Astrocyte (in vitro differentiated cells and primary cell): ENCODE results near the gene GALNT7. TPM values are rescaled to one million over a fixed set of nuclear protein-coding genes. Genes with fewer than 3 reads are reported as not detected.

ENCODE experiments used
- DNase-seq: peaks from one replicate; pipeline ENCODE4 v3.0.0-alpha.2; 2010; ENCODE audit warnings: low read depth
- FAIRE-seq: peaks from 2 replicates; lab custom pipeline; 2011; peaks lifted over from hg19 to GRCh38; lab: Jason Lieb, UNC
- H2AFZ ChIP-seq: 2 replicates; pipeline ENCODE4 v1.6.0; 2012; ENCODE audit warnings: low read depth, low read length, inconsistent platforms
- H3K27ac ChIP-seq: 2 replicates; pipeline ENCODE4 v1.5.1; 2011; ENCODE audit warnings: low read depth, low read length, inconsistent platforms
- H3K27me3 ChIP-seq: 2 replicates; pipeline ENCODE4 v1.6.0; 2011; ENCODE audit warnings: low read length, inconsistent platforms; ENCODE audit not compliant: insufficient read depth
- H3K36me3 ChIP-seq: 2 replicates; pipeline ENCODE4 v1.5.1; 2011; ENCODE audit warnings: low read length, inconsistent platforms; ENCODE audit not compliant: insufficient read depth
- H3K4me1 ChIP-seq: 2 replicates; pipeline ENCODE4 v1.5.1; 2011; ENCODE audit warnings: low read length, inconsistent platforms; ENCODE audit not compliant: insufficient read depth
- H3K4me2 ChIP-seq: 2 replicates; pipeline ENCODE4 v1.6.0; 2012; ENCODE audit warnings: low read length, inconsistent platforms
- H3K4me3 ChIP-seq: 2 replicates; pipeline ENCODE4 v1.5.1; 2011; ENCODE audit warnings: low read depth, mild to moderate bottlenecking, low read length, inconsistent platforms; ENCODE audit not compliant: insufficient read depth
- H3K79me2 ChIP-seq: 2 replicates; pipeline ENCODE4 v1.6.0; 2012; ENCODE audit warnings: mild to moderate bottlenecking, low read length, inconsistent platforms; ENCODE audit not compliant: insufficient read depth
- H3K9ac ChIP-seq: 2 replicates; pipeline ENCODE4 v1.6.0; 2012; ENCODE audit warnings: mild to moderate bottlenecking, low read length, inconsistent platforms
- H3K9me3 ChIP-seq: 2 replicates; pipeline ENCODE4 v1.5.1; 2012; ENCODE audit warnings: low read depth, mild to moderate bottlenecking, low read length, inconsistent platforms; ENCODE audit not compliant: insufficient read depth
- H4K20me1 ChIP-seq: 2 replicates; pipeline ENCODE4 v1.6.0; 2012; ENCODE audit warnings: low read length, inconsistent platforms; ENCODE audit not compliant: insufficient read depth
- H3K27ac Mint-ChIP-seq: one replicate; pipeline ENCODE4 v1.8.0; 2021; ENCODE audit warnings: mild to moderate bottlenecking, mixed read lengths; ENCODE audit not compliant: unreplicated experiment
- H3K27me3 Mint-ChIP-seq: one replicate; pipeline ENCODE4 v1.8.0; 2021; ENCODE audit warnings: low read depth, mixed read lengths; ENCODE audit not compliant: unreplicated experiment
- H3K36me3 Mint-ChIP-seq: one replicate; pipeline ENCODE4 v1.8.0; 2021; ENCODE audit warnings: low read depth, mixed read lengths; ENCODE audit not compliant: unreplicated experiment
- H3K4me1 Mint-ChIP-seq: one replicate; pipeline ENCODE4 v1.8.0; 2021; ENCODE audit warnings: low read depth, mixed read lengths; ENCODE audit not compliant: unreplicated experiment
- H3K4me3 Mint-ChIP-seq: one replicate; pipeline ENCODE4 v1.8.0; 2021; ENCODE audit warnings: mild to moderate bottlenecking, moderate library complexity, mixed read lengths; ENCODE audit not compliant: unreplicated experiment
- H3K9me3 Mint-ChIP-seq: one replicate; pipeline ENCODE4 v1.8.0; 2021; ENCODE audit warnings: mild to moderate bottlenecking, mixed read lengths; ENCODE audit not compliant: unreplicated experiment
- CTCF ChIP-seq: IDR thresholded peaks from 2 replicates; pipeline ENCODE4 v1.5.1; 2011; ENCODE audit warnings: low read depth, mild to moderate bottlenecking, inconsistent platforms, low read length, moderate library complexity; ENCODE audit not compliant: insufficient read depth
- EZH2 ChIP-seq: IDR thresholded peaks from 2 replicates; pipeline ENCODE4 v1.6.1; 2012; ENCODE audit warnings: mild to moderate bottlenecking, low read length, inconsistent platforms; ENCODE audit not compliant: insufficient read depth
- total RNA-seq: library from RNA; stranded (reverse); gene quantifications from 2 replicates; pipeline ENCODE4 v1.2.1, GENCODE V29; 2021

The GALNT7 gene
- total RNA-seq, 1 donor from 2014 or later: 97.6 TPM

- Histone ChIP-seq H3K4me3 (no peak overlapping the region), H3K27me3 (no peaks in the 10 kb centered on the region), H3K79me2 (no peaks in the 10 kb centered on the region), H3K27ac (no peak overlapping the region), H3K9me3 (no peaks in the 10 kb centered on the region), H3K4me1 (no peaks in the 10 kb centered on the region), H3K36me3 (no peaks in the 10 kb centered on the region), H4K20me1 (peaks cover 6% of the 10 kb centered on the region), H2AFZ (no peak overlapping the region), H3K4me2 (no peak overlapping the region), H3K9ac (no peak overlapping the region)
- TF ChIP-seq EZH2 (no peak), CTCF (peak; percentile 47)
- Mint-ChIP-seq H3K27me3 (no peaks in the 10 kb centered on the region), H3K36me3 (peaks cover 17% of the 10 kb centered on the region), H3K4me1 (peaks cover 5% of the 10 kb centered on the region), H3K9me3 (peaks cover 10% of the 10 kb centered on the region), H3K4me3 (no peak overlapping the region), H3K27ac (no peak overlapping the region)
- DNase-seq (peak; percentile 23), FAIRE-seq (no peak)
These were observed 119.7 kb downstream of the GALNT7 start for GRCh38 chr4:173288296-173288695.

- Histone ChIP-seq H3K27ac (no peak overlapping the region), H3K36me3 (no peaks in the 10 kb centered on the region), H3K9me3 (no peaks in the 10 kb centered on the region), H3K4me3 (no peak overlapping the region), H3K79me2 (no peaks in the 10 kb centered on the region), H2AFZ (no peak overlapping the region), H3K4me2 (peak overlapping the region; percentile 8), H3K9ac (no peak overlapping the region), H4K20me1 (peaks cover 6% of the 10 kb centered on the region), H3K4me1 (no peaks in the 10 kb centered on the region), H3K27me3 (no peaks in the 10 kb centered on the region)
- DNase-seq (no peak), FAIRE-seq (no peak)
- peaks cover 5% of the 10 kb centered on the region for H3K4me1 Mint-ChIP-seq
- H3K4me3 Mint-ChIP-seq: no peak overlapping the region
- TF ChIP-seq CTCF (no peak), EZH2 (no peak)
- no peak overlapping the region for H3K27ac Mint-ChIP-seq
- H3K27me3 Mint-ChIP-seq: no peaks in the 10 kb centered on the region
- H3K9me3 Mint-ChIP-seq: peaks cover 10% of the 10 kb centered on the region
- H3K36me3 Mint-ChIP-seq: peaks cover 17% of the 10 kb centered on the region
These were observed 120.2 kb downstream of the GALNT7 start for GRCh38 chr4:173288698-173289352.

GRCh38 chr4:173289353-173289727 lies 120.7 kb downstream of the GALNT7 start:
- no peaks in the 10 kb centered on the region for H3K79me2 ChIP-seq
- peaks cover 17% of the 10 kb centered on the region for H3K36me3 Mint-ChIP-seq
- H3K9me3 ChIP-seq: no peaks in the 10 kb centered on the region
- H3K27ac Mint-ChIP-seq: no peak overlapping the region
- peaks cover 6% of the 10 kb centered on the region for H4K20me1 ChIP-seq
- H2AFZ ChIP-seq: no peak overlapping the region
- H3K36me3 ChIP-seq: no peaks in the 10 kb centered on the region
- H3K27me3 Mint-ChIP-seq: no peaks in the 10 kb centered on the region
- H3K4me2 ChIP-seq: peak overlapping the region; percentile 8
- no peak overlapping the region for H3K27ac ChIP-seq
- no peak for FAIRE-seq
- no peak for TF ChIP-seq CTCF
- H3K4me1 ChIP-seq: no peaks in the 10 kb centered on the region
- peaks cover 7% of the 10 kb centered on the region for H3K9me3 Mint-ChIP-seq
- H3K4me3 Mint-ChIP-seq: no peak overlapping the region
- peak; percentile 35 for DNase-seq
- H3K4me1 Mint-ChIP-seq: peaks cover 5% of the 10 kb centered on the region
- no peaks in the 10 kb centered on the region for H3K27me3 ChIP-seq
- H3K9ac ChIP-seq: no peak overlapping the region
- H3K4me3 ChIP-seq: no peak overlapping the region
